ENCODE data around the gene CBLC. TPM values are rescaled to one million over a fixed set of nuclear protein-coding genes. Genes with fewer than 3 reads are reported as not detected.

The CBLC gene
- total RNA-seq, 1 donor from 2014 or later = 9.9 TPM

GRCh38 chr19:44809577-44810233, 32.0 kb downstream of the CBLC start:
- DNase-seq (ENCODE audit: low read depth) = no peak
- peak overlapping the region; percentile 68 for H3K4me3 ChIP-seq (ENCODE audit: low read depth, low read length)
- no peaks in the 10 kb centered on the region for H3K27me3 ChIP-seq (ENCODE audit: control insufficient read depth, insufficient read depth, low read length)
- no peak for TF ChIP-seq CTCF (IDR thresholded peaks at IDR 0.05; ENCODE audit: insufficient read depth, low read length, poor library complexity, severe bottlenecking)
- H3K36me3 ChIP-seq (ENCODE audit: control insufficient read depth, insufficient read depth, low read length) = no peaks in the 10 kb centered on the region

GRCh38 chr19:44810234-44811121, 32.8 kb downstream of the CBLC start:
- Histone ChIP-seq H3K27me3 (ENCODE audit: control insufficient read depth, insufficient read depth, low read length) (no peaks in the 10 kb centered on the region), H3K4me3 (ENCODE audit: low read depth, low read length) (peak overlapping the region; percentile 21), H3K36me3 (ENCODE audit: control insufficient read depth, insufficient read depth, low read length) (no peaks in the 10 kb centered on the region)
- TF ChIP-seq CTCF (IDR thresholded peaks at IDR 0.05; ENCODE audit: insufficient read depth, low read length, poor library complexity, severe bottlenecking) = no peak
- no peak for DNase-seq (ENCODE audit: low read depth)

GRCh38 chr19:44811122-44811419, 33.4 kb downstream of the CBLC start:
- Histone ChIP-seq H3K27me3 (ENCODE audit: control insufficient read depth, insufficient read depth, low read length) (no peaks in the 10 kb centered on the region), H3K4me3 (ENCODE audit: low read depth, low read length) (no peak overlapping the region), H3K36me3 (ENCODE audit: control insufficient read depth, insufficient read depth, low read length) (no peaks in the 10 kb centered on the region)
- no peak for TF ChIP-seq CTCF (IDR thresholded peaks at IDR 0.05; ENCODE audit: insufficient read depth, low read length, poor library complexity, severe bottlenecking)
- DNase-seq (ENCODE audit: low read depth) = no peak

GRCh38 chr19:44812142-44812718, 34.5 kb downstream of the CBLC start:
- TF ChIP-seq CTCF (IDR thresholded peaks at IDR 0.05; ENCODE audit: insufficient read depth, low read length, poor library complexity, severe bottlenecking) = no peak
- Histone ChIP-seq H3K4me3 (ENCODE audit: low read depth, low read length) (no peak overlapping the region), H3K27me3 (ENCODE audit: control insufficient read depth, insufficient read depth, low read length) (no peaks in the 10 kb centered on the region), H3K36me3 (ENCODE audit: control insufficient read depth, insufficient read depth, low read length) (no peaks in the 10 kb centered on the region)
- DNase-seq (ENCODE audit: low read depth) = no peak

GRCh38 chr19:44813070-44813840, 35.6 kb downstream of the CBLC start:
- DNase-seq (ENCODE audit: low read depth) = no peak
- no peaks in the 10 kb centered on the region for H3K36me3 ChIP-seq (ENCODE audit: control insufficient read depth, insufficient read depth, low read length)
- peak; percentile 30 for TF ChIP-seq CTCF (IDR thresholded peaks at IDR 0.05; ENCODE audit: insufficient read depth, low read length, poor library complexity, severe bottlenecking)

More at GRCh38 chr19:44813070-44813840, 35.6 kb downstream of the CBLC start:
- no peak overlapping the region for H3K4me3 ChIP-seq (ENCODE audit: low read depth, low read length)
- no peaks in the 10 kb centered on the region for H3K27me3 ChIP-seq (ENCODE audit: control insufficient read depth, insufficient read depth, low read length)

Data from kidney epithelial cell (primary cell).